GM12874 (cell line): ENCODE measurements around the gene XRCC4.

Experiments used
- TF ChIP-seq, protein P1 (sequence below): IDR thresholded peaks from 2 replicates; pipeline ENCODE4 v1.5.1; 2011; ENCODE audit warnings: low read depth, mild to moderate bottlenecking, control low read depth, low read length, moderate library complexity; ENCODE audit not compliant: insufficient read depth

Gene XRCC4

DNA sequence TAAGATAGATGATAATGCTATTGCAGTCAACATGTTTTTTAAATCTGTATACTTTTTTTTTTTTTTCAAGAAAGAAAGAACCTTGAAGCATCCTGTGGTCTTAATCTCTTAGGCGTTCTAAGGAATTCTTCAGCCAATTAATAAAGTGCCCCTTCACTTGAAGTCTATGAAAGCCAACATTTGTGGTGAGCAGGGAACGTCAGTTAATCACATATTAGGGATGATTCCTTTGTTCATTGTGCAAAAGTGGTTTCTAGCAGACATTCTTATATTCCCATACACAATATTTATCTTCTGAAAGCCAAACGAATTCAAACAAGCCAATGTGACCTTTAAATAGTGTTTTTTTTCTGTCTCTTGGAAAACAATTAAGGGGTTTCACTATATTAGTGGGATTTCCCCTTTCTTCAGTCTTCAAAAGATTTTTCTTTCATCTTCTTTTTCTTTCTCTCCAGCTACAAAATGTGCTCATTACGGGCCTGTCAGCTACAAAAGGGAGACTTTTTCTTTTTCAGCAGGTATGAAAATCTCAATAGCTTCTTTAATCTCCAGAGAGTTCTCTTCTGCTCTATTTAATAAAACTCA lies 40.3 kb upstream of the XRCC4 start:
- TF ChIP-seq, protein P1, sequence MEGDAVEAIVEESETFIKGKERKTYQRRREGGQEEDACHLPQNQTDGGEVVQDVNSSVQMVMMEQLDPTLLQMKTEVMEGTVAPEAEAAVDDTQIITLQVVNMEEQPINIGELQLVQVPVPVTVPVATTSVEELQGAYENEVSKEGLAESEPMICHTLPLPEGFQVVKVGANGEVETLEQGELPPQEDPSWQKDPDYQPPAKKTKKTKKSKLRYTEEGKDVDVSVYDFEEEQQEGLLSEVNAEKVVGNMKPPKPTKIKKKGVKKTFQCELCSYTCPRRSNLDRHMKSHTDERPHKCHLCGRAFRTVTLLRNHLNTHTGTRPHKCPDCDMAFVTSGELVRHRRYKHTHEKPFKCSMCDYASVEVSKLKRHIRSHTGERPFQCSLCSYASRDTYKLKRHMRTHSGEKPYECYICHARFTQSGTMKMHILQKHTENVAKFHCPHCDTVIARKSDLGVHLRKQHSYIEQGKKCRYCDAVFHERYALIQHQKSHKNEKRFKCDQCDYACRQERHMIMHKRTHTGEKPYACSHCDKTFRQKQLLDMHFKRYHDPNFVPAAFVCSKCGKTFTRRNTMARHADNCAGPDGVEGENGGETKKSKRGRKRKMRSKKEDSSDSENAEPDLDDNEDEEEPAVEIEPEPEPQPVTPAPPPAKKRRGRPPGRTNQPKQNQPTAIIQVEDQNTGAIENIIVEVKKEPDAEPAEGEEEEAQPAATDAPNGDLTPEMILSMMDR: no peak

DNA sequence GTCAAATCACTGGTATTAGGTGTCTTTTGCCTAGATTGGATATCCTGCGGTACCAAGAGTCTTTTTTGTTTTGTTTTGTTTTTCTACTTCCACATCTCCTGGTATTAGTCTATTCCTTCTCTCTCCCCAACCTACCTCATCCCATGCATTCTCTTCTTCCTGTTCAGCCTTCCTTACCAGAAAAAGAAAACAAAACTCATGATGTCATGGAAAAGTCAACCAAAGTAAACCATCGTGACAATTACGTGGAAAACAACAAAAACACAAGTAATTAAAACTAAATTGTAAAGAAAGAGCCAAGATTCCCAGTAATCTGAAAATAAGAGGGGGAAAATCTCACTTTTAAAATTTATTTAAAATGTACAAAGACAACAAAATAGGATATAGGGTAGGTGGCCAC lies 38.4 kb upstream of the XRCC4 start:
- TF ChIP-seq, protein P1: no peak

DNA sequence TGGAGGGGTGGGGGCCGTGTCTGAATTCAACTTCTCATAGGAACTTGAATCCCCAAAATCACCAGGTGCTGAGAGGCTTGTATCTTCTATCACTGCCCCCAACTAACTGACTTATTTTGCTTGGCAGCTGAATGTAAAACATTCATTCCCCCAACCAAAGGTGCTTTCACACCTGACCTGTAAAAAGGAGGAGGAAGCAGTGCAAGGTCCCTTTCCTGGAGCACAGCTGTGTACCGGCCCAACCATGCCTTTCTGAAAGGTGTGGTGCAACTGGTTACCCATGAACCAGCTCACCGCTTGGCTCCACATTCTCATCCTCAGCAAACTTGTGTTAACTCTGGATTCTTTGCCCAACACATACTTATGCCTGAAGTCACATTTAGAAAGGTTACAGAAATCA lies 34.8 kb upstream of the XRCC4 start:
- TF ChIP-seq, protein P1: no peak

DNA sequence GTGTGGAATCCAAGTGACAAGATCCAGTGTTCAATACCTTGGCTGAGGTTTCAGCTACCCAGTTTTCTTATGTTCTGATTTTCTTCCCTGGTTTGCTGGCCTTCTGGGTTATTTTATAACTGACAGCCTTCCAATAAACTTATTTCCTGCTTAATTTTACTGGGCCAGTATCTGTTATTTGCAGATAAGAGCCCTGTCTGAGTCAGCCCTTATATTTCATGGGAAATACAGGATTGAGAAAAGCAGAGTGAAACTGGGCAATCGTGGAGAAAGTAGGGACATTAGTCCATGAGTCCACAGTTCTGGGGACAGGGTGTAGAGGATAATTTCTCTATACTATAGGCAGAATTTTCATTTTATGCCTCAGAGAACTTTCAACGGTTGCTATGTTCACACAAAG lies 32.4 kb upstream of the XRCC4 start:
- TF ChIP-seq, protein P1: no peak

DNA sequence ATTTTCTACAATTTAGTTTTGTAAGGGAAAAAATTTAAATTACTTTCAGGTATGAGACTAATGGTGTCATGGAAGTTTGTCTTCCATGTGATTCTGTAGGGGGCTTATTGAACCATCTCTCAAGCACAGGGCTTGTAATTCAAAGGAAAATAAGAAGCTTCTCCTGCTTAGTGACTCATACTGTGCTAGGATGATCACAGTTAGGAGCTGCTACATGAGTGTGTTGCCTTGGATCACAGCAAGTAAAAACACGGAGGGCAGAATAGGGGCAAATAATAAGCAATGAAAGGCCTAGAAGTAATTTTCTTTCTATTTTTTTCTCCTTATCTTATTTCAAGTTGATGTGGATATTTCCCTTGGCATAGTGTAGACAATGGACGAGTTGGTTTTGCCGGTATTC lies 29.1 kb upstream of the XRCC4 start:
- TF ChIP-seq, protein P1: no peak

DNA sequence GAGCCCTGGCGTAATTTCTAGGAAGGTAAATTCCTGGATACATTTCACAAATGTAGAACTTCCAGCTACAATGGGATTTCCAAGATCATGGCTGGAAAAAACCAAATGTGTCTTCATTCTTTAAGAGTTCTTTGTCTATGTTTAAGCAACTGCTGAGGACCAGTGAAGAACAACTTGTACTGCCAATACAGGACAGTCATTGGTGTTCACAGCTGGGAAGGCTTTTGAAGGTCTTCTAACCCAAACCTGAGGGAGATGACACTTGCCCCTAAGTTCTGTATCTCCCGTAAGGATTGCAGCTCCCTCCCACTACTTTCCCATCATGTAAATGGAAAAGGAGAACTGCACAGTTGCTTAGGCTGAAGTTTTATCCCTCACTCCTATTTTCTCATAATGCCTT lies 28.5 kb upstream of the XRCC4 start:
- TF ChIP-seq, protein P1: no peak

DNA sequence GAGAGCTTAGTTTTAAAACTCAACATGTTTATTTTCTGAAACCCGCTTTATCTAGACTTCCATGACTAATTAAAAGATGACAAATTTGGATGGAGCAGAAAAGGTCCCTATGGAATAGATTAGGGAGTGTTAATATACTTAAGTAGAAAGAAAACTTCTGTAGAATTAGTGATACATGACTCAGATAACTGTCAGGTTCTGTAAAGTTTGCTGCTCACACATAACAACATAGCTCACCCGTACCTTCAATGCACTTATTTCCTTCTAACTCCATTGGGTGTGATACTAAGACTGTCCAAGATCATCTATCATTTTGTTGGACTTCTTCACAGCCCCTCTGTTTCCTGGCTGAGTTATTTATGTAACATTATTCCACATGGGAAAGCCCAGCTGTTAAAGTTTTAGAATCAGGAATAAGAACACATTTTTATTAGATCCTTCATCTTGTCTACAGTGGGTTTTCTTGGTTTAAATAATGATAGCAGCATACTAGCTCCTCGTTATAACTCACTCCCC lies 27.9 kb upstream of the XRCC4 start:
- TF ChIP-seq, protein P1: no peak
